GM18505 (cell line): ENCODE data around the gene BTBD6.

ENCODE experiments used
- ATAC-seq: cut with Tn5 transposase; IDR thresholded peaks from one replicate; pipeline ENCODE4 v1.9.1; 2021; ENCODE audit not compliant: unreplicated experiment
- POLR2A ChIP-seq: IDR thresholded peaks from 4 replicates; pipeline ENCODE4 v1.6.1; 2011; ENCODE audit warnings: borderline replicate concordance; ENCODE audit not compliant: insufficient read depth, insufficient read length; ENCODE audit errors: extremely low read depth

BTBD6 gene

DNA sequence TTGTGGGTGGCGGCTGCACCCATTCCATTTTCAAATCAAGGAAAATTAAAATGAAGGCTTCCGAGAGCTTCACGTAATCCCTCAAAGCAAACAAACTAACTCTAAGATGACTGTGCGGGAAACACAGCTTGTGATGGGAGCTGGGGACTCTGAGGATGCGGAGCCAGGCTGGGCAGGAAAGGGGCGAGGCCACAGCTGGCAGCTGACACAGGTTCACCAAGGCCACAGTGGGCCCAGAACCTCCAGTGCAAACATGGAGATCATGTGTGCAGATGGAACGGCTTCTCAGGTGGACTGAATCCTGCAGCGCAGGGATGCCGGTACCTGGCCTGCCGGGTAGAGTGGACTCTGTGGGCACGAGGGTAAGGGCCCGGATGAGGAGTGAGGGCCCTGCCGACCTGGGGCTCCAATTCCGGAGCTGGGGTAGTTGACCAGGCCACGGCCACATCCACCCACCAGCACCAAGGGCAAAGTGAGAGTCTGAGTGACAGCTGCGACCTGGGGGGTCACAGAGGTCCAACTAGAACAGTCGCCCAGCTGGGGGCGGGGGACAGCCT is 19.2 kb upstream of the BTBD6 start:
- no peak for ATAC-seq
- no peak for TF ChIP-seq POLR2A

DNA sequence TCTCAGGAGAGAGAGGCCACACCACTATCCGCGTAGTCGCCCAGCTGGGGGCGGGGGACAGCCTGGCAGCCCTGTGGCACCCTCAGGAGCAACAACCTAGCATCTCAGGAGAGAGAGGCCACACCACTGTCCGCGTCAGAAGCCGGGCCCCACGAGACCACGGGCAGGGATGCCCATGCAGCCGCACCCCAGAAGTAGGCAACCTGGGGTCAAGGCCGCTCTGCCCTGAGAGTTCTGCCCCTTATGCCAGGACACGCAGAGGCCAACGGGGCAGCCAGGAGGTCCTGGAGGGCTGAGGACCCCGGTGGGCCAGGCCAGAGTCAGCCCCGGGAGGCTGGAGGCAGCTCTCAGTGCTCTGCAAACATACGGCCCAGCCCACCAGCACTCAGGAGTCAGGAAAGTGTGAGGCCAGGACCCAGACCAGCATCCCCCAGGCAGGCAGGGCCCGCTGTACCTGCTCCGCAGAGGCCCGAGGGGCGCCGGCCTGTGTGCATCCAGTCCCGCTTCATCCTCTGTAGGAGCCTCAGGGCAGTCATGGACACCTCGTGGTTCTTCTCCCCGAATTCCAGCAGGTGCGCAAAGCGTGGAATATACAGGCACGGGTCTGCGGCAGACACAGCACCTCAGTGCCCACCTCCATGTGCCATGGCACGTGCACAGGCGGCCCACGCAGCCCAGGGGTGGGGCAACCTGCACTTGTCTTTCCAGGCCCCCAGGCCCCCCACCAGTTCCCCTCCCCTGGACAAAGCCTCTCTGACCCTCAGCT is 7.3 kb upstream of the BTBD6 start:
- TF ChIP-seq POLR2A = no peak
- no peak for ATAC-seq

GRCh38 chr14:105241641-105242040 is 6.7 kb upstream of the BTBD6 start:
- no peak for TF ChIP-seq POLR2A

GRCh38 chr14:105244334-105244733 is 4.0 kb upstream of the BTBD6 start:
- ATAC-seq = no peak
- no peak for TF ChIP-seq POLR2A

More at GRCh38 chr14:105241641-105242040, 6.7 kb upstream of the BTBD6 start:
- ATAC-seq = no peak

GRCh38 chr14:105247026-105247425 is 1.3 kb upstream of the BTBD6 start:
- TF ChIP-seq POLR2A = no peak
- no peak for ATAC-seq

DNA sequence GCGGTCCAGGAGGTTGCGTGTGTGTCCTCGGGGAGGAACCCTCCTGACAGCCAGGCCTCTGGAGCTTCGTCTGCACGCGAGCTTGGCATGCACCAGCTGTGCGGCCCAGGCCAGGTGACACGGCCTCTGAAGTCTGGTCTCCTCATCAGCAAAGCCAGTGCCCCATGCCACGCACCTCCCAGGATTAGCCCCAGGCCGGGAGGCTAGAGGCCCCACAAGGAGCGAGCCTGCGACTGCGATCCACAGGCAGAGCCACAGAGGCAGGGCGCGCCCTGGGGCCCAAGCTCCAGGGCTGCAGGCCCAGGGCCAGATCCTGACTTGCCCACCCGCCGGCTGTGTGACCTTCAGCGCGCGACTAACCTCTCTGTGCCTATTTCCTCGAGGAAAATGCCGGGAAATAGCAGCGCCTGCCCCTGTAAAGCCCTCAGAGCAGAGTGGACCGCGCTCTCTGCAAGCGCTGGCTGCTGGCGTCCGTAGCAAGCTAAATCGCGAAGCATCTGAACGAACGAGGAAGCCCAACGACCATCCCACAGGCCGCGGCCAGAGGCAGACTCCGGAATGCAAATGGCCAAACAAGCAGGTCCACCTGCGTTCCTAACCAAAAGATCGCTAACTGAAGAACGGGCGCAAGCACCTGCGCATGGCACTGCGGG is 492 bp upstream of the BTBD6 start:
- no peak for TF ChIP-seq POLR2A
- ATAC-seq = no peak

GRCh38 chr14:105249182-105250007 is 1.1 kb downstream of the BTBD6 start:
- no peak for ATAC-seq
- no peak for TF ChIP-seq POLR2A

DNA sequence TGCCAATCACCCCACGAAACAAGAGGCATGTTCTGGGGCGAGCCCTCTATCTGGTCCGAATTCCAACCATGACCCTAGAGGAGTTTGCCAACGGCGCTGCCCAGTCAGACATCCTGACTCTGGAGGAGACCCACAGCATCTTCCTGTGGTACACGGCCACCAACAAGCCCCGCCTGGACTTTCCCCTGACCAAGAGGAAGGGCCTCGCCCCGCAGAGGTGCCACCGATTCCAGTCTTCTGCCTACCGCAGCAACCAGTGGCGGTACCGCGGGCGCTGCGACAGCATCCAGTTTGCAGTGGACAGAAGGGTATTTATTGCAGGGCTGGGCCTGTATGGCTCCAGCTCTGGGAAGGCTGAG is 1.7 kb downstream of the BTBD6 start:
- ATAC-seq = no peak
- no peak for TF ChIP-seq POLR2A

DNA sequence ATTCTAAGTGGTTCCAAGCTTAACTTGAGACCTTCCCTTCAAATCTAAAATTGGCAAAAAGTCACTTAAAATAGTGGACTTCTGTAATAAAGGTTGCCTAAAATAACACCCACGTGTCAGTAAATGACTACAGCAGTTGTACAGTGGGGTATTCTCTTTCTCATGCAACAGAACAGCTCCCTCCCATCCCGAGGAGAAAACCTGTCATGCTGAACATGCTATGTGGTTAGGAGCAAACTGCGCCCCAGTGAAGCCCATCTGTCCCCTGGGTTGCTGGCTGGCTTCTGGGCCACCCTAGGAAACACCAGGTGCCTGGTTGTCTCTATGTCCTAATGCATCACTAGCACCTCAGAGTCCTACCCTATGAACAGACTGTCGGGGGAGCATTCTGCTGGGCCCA is 2.7 kb downstream of the BTBD6 start:
- no peak for ATAC-seq
- no peak for TF ChIP-seq POLR2A

- ATAC-seq = no peak
- TF ChIP-seq POLR2A = no peak
Measured at GRCh38 chr14:105251920-105252319, 3.6 kb downstream of the BTBD6 start.

GRCh38 chr14:105252552-105253328 is 4.4 kb downstream of the BTBD6 start:
- TF ChIP-seq POLR2A = no peak
- ATAC-seq = no peak

GRCh38 chr14:105253329-105253682 is 5.0 kb downstream of the BTBD6 start:
- ATAC-seq = no peak
- TF ChIP-seq POLR2A = no peak
